IPS-NIHi7 (cell line): ENCODE measurements around the gene PPP3R2.
A peak's percentile ranks its signal among the peaks of the same experiment; 100 is the strongest.
"Not testable (repeated sequence)": the region's sequence is repeated elsewhere in the genome, so short reads cannot be mapped to it uniquely, and the experiment has no call there.

Experiments used
- DNase-seq: peaks from one replicate; pipeline ENCODE4 v3.0.0; 2012; ENCODE audit warnings: mixed read lengths; ENCODE audit errors: extremely low spot score

Gene PPP3R2

DNA sequence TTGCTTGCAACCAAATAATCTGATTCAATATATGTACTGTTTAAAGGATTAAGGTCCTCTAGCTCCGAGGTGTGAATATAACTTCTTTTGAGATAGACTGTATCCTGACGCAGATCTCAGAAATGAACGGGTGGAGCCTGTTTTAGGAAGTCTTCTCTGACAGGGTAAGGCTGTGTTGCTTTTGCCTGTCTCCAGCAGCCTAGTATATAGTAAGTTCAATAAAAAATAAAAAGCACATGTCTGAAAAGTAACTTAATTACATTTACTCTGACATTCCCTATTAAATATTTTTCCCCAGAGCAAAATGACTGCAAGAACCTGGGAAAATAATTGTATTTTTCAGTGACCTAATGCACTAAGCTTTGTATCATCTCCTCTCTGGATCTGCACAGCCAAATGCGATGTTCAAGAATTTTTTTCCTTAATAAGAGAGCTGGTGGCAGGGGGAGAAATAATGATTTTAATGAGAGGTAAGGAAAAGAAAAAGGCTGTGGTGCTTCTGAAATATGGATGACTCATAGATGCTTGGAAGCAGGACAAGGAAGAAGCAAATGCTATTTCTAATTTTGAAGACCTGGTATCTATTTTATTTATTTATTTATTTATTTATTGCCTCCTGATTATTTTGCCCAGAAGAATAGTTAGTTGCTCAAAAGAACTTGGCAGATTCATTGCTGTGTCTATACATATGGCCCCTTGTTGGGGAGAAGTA, 7.3 kb downstream of the PPP3R2 start:
- no peak for DNase-seq

DNA sequence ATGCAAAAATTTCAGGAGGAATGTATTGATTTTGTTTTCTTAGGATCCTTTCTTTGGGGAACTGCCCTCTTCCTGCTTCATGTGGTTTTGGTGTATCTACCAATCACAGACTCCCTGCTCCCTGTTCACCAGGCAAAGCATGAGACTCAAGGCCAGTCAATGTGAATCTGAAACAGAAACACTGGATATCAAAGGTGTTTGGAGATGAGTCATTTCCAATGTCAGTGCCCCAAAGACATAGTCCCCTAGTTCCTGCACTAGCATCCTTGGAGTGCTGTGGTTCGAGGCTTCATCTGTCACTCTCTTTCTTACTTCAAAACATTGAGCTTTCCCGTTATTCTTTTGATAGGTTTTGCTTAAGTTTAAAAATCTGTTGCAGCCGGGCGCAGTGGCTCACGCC, 8.1 kb downstream of the PPP3R2 start:
- DNase-seq: no peak

DNA sequence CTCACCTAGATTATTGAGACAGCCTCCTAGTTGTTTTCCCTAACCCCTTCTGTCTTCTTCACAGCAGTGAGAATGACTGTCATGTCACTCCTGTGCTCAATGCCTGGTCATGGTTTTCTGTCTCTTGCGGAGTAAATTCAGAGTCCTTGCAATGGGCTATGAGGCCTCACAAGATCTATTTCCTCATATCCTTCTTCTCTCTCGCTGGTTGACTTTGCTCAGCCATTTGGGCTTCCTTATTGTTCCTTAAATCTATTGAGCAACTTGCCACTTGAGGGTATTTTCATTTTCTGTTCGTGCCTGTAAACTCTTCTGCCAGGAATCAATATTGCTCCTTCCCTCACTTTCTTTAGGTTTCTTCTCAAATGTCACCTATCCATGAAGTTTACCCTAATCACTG, 9.0 kb downstream of the PPP3R2 start:
- DNase-seq: no peak

DNA sequence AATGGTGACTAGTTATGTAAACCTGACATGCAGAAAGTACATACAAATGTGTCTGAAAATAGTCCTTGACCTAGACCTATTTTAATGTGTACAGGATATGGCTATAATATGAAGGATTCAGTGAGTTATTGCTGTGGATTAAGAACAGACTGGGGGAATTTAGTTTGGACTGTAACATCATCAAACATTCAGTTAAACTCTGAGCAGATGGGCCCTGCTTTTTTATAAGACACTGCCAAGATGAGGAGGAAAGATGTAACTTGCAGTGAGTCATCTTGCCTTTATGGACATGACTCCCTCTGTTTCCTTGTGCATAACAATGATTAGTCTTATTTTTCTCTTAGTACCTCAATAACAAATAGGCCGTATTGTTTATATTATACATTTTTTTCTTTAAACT, 12.2 kb downstream of the PPP3R2 start:
- DNase-seq: no peak

DNA sequence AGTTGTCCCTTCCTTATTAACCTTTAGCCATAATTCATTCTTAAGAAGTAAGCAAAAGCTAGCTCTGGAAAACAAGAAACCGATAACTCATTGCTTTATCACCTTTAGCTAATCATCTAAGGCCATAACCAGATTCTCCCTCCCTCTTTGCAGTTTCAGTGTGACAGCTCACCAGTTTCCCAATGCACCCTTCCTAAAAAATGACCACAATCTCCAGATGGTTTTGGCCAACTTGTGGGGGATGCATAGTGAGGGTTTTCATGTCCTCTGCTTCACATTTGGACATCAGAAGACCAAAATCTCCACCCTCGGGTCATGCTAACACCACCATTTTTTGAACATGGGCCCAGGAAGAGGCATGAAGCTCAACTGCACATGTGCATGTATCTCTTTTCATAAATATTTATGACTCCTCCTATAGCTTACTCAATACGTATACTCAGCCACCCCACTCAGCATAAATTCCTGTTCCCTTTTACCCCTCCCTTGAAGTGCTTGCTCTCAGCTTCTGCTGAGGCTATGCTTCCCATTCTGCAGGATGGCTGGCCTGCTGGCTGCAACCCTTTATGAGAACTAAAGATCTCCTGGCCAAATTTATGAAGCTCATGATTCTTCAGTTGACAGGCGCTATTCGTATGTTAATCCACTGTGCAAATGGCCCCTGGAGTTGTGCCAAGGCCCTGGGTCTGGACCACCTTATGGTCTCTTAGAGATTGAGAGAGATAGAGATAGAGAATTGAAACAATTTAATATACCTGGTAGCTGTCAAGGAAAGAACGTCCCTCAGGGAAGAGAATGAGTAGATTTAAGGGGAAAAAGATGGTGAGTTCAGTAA, 14.8 kb downstream of the PPP3R2 start:
- no peak for DNase-seq

DNA sequence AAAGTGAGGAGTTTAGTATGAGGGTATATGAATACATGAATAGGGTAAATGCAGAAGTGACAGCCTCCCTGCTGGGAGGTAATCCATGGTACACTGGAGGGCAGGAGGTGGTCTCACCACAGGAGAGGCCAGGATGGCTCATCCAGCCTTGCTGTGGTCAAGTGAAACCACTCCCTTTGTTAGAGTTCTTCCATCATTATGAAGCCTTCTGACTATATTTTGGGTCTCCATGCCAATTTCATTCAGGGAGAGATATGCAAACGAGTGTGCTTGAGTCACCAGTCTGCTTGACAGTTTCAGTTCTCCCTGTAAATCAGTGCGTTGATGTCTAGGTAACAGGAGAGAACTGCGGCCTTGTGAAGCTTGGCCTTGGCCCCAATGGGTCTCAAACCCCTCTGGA, 16.4 kb downstream of the PPP3R2 start:
- DNase-seq: no peak

DNA sequence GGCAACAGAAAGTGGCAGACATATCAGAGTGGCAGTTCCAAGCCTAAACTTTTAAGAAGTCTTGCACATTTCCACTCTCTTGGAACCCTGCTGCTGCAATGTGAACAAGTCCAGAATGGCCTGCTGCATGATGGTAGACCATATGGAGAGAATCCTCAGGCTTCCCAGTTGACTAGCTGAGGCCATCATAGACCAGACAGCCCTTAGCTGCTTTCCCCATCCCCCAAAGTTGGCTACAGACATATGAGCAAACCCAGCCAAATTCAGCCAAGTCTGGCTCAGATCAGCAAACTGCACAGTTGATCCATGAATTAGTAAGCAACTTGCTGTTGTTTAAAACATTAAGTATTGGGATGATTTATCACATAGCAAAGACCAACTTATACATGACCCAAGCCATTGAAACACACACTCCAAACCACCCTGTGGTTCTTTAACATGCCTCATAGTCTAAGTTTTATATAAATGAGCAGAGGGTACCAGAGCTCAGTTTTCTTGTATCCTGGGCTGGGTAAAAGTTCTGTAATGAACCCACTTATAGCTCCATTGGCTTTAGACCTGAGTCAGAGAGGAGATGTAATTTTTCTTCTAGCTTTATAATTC, 19.9 kb downstream of the PPP3R2 start:
- DNase-seq: no peak

DNA sequence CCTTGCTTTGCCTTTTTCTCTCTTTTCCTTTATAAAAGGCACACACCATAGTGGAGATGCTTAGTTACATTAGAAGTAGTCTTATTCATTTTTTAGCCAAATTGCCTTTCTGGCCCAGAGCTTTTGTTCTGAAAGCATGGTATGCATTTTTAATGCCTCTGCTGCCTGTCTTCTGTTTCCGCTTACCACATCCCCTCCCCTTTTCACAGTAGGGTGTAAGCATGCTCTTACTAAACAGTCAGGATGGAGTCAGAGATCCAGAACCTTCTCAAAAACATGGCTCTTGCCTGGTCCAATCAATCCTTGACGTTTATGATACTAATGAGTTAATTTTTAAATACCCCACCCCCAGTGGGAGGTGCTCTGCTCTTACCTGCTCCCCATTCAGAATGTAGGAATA, 22.5 kb downstream of the PPP3R2 start:
- DNase-seq: no peak

DNA sequence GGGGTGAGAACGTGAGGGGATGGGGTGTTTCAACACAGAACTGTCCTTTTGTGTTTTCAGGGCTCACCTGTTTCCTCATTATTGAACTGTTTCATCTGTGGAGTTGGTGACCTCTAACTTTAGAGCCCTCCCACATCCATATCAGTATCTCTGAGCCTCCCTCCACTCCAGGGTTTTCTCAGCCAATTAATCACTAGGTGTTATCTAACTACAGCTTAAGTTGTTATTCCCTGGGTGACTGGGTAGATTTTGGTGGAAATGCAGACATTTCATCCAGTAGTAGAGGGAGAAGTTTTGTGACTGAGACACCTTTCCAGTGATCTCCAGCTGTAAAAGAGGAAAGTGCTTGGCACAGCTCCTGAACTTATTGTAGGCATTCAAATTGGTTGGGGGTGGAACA, 23.7 kb downstream of the PPP3R2 start:
- DNase-seq: no peak

DNA sequence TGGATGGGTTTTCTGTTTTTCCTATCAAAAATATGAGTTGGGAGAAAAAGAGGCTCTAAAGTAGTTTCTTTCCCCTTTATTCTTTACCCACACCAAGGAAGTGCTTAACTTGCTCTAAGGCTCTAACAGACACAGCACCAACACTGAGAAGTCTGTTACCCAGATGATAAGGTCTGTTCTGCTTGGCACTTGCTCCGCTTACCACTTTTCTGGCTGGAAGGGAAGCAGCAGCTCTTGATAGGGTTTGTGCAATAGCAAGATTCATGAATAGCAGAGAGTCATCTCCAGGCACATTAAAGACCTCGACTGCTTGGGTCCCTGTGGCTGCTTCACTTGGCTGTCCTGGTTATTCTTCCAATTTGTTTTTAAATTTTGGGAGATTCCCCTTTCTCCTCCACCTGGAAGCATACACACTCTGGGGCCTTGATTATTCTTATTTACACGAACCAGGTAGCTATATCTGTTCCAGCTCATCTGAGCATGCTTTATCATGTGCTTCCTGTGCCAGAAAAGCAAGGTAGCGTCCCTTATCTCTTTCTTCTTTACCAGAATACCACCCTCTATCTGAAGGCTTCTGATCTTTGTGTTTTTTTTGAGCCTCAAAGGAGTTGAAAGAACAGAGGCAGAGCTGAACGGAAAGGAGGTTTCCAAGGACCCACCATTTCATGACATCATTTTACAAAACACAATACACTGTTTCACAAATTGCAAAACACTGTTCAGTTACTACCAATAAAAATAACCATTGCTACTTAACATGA, 24.8 kb downstream of the PPP3R2 start:
- no peak for DNase-seq

DNA sequence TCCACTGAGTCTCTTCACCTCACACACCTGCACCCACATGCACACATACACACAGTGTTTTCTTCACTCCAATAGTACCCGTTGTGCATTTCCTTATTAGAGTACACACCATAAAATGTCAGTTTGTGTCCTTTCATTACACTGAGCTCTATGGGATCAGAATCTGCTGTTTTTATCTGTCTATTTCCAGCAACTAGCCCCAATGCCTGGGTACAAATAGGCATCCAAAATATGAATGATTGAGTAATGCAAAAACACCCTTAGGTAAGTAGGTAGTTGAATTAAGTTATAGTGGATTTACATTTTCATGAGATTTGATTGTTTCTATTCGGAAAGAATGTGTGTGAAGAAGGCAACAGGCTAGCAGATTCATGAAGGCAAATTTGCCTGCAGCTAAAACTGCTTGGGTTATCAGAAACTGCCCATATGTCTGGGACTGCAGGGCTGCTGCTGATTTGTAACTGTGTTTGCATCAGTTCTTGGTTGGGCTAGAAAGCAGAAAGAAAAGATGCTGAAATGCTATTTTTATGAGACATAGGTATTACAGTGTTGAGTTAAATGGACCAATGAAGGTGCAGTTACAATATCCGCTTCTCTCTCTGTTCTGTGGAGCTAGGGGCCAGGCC, 26.9 kb downstream of the PPP3R2 start:
- no peak for DNase-seq

DNA sequence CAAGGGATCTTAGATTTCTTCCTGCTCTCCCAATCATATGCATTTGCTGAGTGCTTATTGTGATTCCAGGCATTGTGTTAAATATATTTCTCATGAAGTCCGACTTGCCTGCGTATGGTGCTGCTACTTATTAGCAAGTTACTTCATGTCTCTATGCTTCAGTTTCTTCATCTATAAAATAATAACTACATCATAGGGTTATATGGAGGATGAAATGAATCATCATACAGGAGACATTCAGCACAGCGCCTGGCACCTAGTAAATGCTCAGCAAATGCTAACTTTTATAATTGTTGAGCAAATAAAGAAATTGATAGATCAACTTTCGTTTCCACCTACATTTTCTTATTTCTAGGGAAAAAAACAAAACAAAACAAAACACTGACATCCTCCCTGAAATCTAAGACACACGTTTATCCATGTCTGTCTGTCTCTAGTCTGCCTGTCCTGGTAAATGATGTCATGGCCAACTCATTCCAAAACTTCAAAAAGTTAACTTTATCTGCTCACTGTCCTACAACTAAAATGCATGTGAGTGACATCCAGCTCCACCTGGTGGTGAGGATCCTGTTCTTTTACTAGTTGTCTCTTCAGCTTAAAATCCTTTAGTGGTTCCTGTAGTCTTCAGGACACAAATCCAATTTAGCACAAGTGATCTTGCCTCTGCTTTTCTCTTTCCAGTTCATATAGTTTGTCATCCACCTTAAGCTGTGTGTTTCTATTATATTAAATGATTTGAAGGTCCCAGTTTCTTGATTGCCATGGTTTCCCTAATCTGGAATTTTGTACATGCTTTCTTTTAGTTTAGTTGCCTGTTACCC, 27.7 kb downstream of the PPP3R2 start:
- peak; percentile 37 for DNase-seq

DNA sequence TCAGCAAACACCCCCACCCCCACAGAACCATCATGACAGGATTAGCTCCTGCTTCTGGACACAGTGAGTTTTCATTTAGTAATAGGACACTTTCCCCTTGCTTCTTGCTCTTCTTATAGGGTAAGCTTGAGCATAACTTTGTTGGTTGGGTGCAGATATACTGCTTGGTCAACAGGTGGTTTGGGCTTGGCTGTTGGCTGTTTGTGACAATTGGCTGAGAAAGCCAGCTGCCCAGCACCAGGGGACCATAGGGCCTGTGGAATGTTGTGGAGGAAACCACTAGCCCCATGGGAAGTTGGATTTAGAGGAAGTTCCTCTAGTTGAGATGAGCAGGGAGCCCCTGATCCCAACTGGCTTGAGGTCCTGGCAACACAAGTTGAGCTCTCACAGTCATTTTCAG, 30.5 kb downstream of the PPP3R2 start:
- no peak for DNase-seq

DNA sequence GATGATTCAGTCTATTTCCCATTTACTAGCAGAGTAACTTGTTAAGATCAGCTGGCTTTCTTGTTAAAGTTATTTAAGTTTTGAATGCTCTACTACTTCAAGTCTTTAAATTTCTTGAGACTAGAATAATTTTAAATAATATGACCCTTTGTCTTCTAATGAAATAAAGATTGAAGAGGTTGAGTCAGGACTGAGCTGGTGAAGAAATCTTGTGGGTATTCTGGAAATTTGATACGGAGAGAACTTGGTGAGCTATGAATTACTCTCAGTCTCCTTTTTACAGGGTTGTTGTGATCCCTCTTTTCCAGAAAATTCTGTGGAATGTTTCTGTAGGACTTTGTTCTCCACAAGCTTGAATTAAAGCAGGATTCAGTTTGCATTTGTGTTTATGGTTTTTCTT, 31.8 kb downstream of the PPP3R2 start:
- DNase-seq: no peak

DNA sequence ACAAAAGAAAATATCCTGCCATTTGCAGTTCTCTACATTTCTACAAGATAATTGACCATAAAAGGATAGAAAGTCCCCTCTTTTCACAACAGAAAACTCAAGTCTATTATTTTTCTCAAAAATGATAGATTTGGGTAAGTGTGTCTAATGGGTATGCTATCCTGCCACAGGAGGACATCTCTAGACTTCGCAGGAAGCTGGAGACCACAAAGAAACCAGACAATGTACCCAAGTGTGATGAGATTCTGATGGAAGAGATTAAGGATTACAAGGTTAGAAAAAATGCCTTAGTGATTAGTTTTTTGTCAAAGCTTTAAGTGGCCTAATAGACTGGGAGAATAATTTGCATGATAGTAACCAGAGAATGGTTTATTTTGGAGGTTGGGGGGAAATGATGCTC, 33.0 kb downstream of the PPP3R2 start:
- DNase-seq: no peak

DNA sequence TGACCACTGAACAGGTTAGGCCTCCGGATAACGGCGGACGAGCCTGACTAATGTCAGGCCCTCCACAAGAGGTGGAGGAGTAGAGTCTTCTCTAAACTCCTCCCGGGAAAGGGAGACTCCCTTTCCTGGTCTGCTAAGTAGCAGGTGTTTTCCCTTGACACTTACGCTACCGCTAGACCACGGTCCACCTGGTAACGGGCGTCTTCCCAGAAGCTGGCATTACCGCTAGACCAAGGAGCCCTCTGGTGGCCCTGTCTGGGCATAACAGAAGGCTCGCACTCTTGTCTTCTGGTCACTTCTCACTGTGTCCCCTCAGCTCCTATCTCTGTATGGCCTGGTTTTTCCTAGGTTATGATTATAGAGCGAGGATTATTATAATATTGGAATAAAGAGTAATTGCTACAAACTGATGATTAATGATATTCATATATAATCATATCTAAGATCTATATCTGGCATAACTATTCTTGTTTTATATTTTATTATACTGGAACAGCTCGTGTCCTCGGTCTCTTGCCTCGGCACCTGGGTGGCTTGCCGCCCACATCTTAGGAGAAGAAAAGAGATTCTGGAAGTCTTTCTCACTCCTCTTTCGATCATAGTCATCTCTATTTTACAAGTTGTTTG, 45.2 kb downstream of the PPP3R2 start:
- DNase-seq: not testable (repeated sequence)

DNA sequence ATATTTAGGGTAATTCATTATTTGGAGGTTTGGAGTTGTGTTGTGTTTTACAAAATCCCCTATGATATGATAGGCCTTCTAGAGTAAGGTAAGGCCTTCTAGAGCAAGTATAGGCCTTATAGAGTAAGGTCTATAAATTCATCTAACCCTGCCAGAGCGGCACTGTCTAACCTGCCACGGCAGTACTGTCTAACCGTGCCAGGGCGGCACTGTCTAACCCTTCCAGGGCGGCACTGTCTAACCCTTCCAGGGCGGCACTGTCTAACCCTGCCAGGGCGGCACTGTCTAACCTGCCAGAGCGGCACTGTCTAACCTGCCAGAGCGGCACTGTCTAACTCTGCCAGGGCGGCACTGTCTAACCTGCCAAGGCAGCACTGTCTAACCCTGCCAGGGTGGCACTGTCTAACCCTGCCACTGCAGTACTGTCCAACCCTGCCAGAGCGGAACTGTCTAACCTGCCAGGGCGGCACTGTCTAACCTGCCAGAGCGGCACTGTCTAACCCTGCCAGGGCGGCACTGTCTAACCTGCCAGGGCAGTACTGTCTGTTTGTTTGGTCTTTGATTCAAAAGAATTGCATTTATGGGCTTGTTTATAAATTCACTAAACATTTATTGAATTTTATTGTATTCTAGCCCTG, 51.6 kb downstream of the PPP3R2 start:
- no peak for DNase-seq
